HG03064 (cell line): ENCODE data around the gene NYAP1.
"Not testable (repeated sequence)": the region's sequence is repeated elsewhere in the genome, so short reads cannot be mapped to it uniquely, and the experiment has no call there.

Source experiments
- ATAC-seq: cut with Tn5 transposase; IDR thresholded peaks from one replicate; pipeline ENCODE4 v1.9.1; 2021; ENCODE audit warnings: low read depth; ENCODE audit not compliant: unreplicated experiment

Gene NYAP1

DNA sequence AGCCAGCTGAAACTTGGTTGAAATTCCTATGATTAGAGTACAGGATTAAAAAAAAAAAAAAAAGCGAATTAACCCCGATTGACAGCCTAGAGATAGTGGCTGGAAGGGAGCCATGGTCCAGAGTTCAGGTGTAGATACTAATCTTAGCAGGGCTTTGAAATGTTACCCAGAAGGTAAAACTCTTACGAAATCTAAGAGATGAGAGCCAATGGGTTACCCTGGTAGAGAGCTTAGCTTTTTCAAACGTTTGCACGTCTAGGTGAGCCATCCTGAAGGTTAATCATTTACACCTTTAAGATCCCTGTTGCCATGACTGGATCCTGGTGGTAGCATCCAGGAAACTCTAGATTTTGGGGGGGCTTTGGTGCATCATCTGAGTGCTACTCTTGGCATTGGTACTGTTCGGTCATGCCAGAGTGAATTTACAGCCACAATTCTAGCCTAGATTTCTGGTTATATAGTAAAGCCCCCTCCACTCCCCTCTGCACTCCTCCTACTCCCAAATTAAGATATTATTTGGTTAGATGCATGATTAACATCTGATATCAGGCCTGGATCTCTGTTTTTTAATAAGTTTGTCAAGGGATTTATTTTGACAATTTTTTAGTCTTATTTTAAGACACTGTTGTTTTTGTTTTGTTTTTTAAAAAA is 56.5 kb downstream of the NYAP1 start:
- no peak for ATAC-seq

DNA sequence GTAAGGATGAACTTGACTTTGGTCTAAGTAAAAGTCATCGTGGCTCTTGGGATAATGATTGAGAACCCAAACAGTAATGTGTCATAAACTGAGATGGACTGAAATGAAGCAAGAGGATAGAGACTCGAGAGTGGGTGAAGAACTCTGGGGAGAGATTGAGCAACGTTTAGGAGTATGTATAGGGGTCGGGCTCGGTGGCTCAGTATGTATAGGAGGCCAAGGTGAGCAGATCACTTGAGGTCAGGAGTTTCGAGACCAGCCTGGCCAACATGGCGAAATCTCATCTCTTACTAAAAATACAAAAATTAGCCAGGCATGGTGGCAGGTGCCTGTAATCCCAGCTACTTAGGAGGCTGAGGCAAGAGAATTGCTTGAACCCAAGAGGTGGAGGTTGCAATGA is 57.6 kb downstream of the NYAP1 start:
- not testable (repeated sequence) for ATAC-seq

DNA sequence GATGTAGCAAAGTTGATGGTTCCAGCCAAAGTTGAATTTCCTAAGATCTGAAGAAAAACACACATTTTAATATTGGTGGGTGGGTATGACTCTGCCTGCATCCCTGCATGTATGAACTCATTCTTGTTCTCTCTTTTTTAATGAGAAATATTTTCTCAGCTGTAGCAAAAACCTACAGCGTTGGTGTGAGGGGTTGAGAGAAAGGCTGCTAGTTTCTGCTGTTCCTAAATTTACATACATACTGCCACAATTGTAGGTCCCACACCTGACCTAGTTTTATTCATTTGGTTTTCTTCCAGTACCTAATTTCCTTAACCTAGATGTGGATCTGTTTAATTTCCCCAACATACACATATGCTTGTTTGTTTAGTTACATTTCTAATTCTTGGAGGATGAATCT is 59.9 kb downstream of the NYAP1 start:
- no peak for ATAC-seq

DNA sequence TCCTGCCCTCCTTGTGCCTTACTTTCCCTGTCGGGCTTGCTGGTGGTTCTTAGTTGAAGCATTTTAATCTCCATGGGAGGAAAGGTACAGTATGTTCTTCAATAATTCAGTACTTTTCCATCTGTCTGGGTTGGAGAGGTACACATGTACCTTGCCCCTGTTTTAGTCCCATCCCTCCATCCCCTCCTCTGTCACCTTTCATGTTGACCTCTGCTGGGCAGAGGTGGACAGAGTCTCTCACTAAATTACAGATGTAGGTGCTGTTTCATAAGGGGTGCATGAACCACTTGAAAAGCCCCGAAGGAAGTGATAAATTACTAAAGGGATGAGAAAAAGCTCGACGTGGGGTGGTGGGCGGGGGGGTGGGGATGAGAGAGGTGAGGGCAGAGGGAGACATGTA is 60.7 kb downstream of the NYAP1 start:
- ATAC-seq, result no peak
